HL-60 (cell line): ENCODE results near the gene RIGI.

Experiments
- DNase-seq, 2 experiments: peaks; one replicate each; pipeline ENCODE4 v3.0.0-alpha.2; 2010 to 2020; ENCODE audit warnings: low read depth in 1 of 2, low spot score in 1 of 2
- H3K27ac ChIP-seq: fragments of 250-450 bp; sonication (Bioruptor Pico); replicated peaks from 2 replicates; pipeline ENCODE4 v1.5.1; 2020; ENCODE audit warnings: mild to moderate bottlenecking, moderate library complexity
- H3K27me3 ChIP-seq: fragments of 250-450 bp; sonication (Bioruptor Pico); 2 replicates; pipeline ENCODE4 v1.5.1; 2021; ENCODE audit warnings: mild to moderate bottlenecking, moderate library complexity; ENCODE audit not compliant: insufficient read depth, poor library complexity, severe bottlenecking
- H3K4me3 ChIP-seq: replicated peaks from 2 replicates; pipeline ENCODE4 v1.5.1; 2011; ENCODE audit warnings: mild to moderate bottlenecking, control low read depth, low read length; ENCODE audit not compliant: insufficient read depth
- CTCF ChIP-seq: IDR thresholded peaks from one replicate; pipeline ENCODE4 v1.5.1; 2011; ENCODE audit warnings: low read length, control low read depth, inconsistent platforms; ENCODE audit not compliant: insufficient read depth
- GABPA ChIP-seq: IDR thresholded peaks from 2 replicates; pipeline ENCODE4 v1.6.1; 2012; ENCODE audit warnings: low read depth
- POLR2AphosphoS5 ChIP-seq: IDR thresholded peaks from 2 replicates; pipeline ENCODE4 v1.6.1; 2012; ENCODE audit warnings: low read depth
- REST ChIP-seq: IDR thresholded peaks from 2 replicates; pipeline ENCODE4 v1.6.1; 2012; ENCODE audit warnings: low read depth; ENCODE audit not compliant: insufficient replicate concordance
- SPI1 ChIP-seq: IDR thresholded peaks from 2 replicates; pipeline ENCODE4 v1.6.1; 2012; ENCODE audit warnings: low read depth, mild to moderate bottlenecking, borderline replicate concordance

Gene RIGI

GRCh38 chr9:32566770-32567169, 40.8 kb upstream of the RIGI start:
- no peaks in the 10 kb centered on the region for H3K27me3 ChIP-seq
- TF ChIP-seq GABPA (no peak), POLR2AphosphoS5 (no peak), CTCF (no peak), SPI1 (no peak), REST (no peak)
- no peak for DNase-seq
- no peak overlapping the region for H3K27ac ChIP-seq
- H3K4me3 ChIP-seq = no peak overlapping the region

- TF ChIP-seq REST = no peak
- TF ChIP-seq SPI1 = peak; percentile 35
- no peak for DNase-seq
These were observed 40.0 kb upstream of the RIGI start for GRCh38 chr9:32565967-32566366.

GRCh38 chr9:32558408-32558934, 32.5 kb upstream of the RIGI start:
- TF ChIP-seq GABPA = no peak
- no peak for TF ChIP-seq POLR2AphosphoS5
- TF ChIP-seq SPI1 = peak; percentile 49; the same call in 1 of the 2 replicates
- no peak overlapping the region for H3K4me3 ChIP-seq
- no peak for DNase-seq
- no peaks in the 10 kb centered on the region for H3K27me3 ChIP-seq
- peak overlapping the region; percentile 54 for H3K27ac ChIP-seq

More at GRCh38 chr9:32565967-32566366, 40.0 kb upstream of the RIGI start:
- no peaks in the 10 kb centered on the region for H3K27me3 ChIP-seq
- no peak overlapping the region for H3K4me3 ChIP-seq
- no peak overlapping the region for H3K27ac ChIP-seq

GRCh38 chr9:32554591-32554990, 28.6 kb upstream of the RIGI start:
- no peak for TF ChIP-seq SPI1
- TF ChIP-seq CTCF = no peak
- no peak for TF ChIP-seq POLR2AphosphoS5
- TF ChIP-seq GABPA = no peak
- no peak for TF ChIP-seq REST
- DNase-seq = no peak
- Histone ChIP-seq H3K4me3 (no peak overlapping the region), H3K27ac (no peak overlapping the region), H3K27me3 (no peaks in the 10 kb centered on the region)
